NOMO-1 treated with dmso at 0.1 percent for 144 hours (cell line): ENCODE measurements around the gene TREM2.
"Not testable (repeated sequence)": the region's sequence is repeated elsewhere in the genome, so short reads cannot be mapped to it uniquely, and the experiment has no call there.

Experiments
- DNase-seq: peaks from one replicate; lab custom pipeline; 2025; ENCODE audit not compliant: unreplicated experiment; lab: John Stamatoyannopoulos, UW

The TREM2 gene

GRCh38 chr6:41162687-41163418, at the start of gene TREM2:
Gene TREM2 (minus strand): TSS chr6:41163116. CDS start chr6:41163082, 34 bp downstream.
- DNase-seq = no peak

DNA sequence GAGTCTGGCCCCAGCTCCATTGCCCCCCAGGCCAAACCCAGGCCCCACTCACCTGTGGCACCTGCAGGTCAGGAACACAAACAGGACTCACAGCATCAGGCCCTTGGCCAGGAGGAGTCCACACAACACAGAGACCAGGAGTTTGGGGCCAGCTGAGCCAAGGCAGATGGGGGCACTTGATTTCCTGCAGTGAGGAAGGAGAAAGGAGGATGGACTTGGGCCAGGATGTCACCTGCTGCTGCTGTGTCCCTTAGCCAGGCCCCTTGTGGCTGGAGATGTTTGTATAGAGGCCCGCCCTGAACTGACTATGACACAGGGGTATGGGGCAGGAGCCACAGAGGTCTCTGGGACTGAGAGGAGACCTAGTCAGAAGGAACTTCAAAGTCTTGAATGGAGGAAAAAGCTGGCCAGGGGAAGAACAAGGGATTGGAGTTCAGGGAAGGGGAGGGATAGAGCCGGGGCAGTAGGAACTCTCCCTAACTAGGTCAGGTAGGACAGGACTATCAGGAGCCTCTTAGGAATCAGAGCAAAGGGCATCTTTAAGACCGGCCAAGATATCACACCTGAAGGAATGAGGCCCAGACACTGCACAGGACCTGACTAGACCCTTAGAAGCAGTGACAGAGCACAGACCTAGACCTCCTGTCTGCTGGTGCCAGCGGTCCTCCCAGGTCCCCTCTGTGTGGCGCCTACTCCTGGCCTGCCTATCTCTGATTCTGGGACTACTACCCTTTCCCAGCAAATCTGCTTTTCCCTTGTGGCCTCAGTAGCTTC, 46.8 kb upstream of the TREM2 start:
- DNase-seq = no peak

DNA sequence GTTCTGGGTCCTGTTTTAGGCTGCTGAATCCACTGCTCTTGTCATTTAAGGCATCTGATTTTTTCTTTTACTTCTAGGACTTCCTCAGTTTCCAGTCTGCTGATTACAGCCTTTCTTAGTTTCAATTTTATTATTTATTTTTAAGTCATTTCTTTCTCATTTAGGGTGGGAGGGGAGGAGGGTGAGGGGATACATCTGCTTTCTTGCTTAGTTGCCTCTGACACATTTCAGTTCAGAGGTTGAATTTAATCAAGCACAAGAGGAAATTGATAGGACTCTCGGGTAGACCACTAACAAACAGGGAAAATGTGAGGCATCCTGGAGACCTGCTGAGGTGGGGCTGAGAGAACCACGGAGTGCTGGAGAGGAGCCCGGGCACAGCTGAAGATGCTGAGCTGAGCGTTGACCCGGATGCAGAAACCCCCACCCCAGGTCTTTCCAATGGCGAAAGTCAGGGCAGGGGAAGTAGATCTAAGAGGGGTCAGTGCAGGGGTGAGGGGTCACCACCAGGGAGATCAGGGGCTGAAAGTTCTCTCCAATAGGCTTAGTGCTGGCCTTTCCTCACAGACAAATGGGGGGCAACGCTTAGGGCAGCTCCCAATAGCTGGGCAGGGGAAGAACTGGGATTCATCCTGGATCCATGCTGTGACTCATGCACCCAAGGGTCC, 45.7 kb upstream of the TREM2 start:
- no peak for DNase-seq

- no peak for DNase-seq
Observed at GRCh38 chr6:41204156-41204555, 41.2 kb upstream of the TREM2 start.

DNA sequence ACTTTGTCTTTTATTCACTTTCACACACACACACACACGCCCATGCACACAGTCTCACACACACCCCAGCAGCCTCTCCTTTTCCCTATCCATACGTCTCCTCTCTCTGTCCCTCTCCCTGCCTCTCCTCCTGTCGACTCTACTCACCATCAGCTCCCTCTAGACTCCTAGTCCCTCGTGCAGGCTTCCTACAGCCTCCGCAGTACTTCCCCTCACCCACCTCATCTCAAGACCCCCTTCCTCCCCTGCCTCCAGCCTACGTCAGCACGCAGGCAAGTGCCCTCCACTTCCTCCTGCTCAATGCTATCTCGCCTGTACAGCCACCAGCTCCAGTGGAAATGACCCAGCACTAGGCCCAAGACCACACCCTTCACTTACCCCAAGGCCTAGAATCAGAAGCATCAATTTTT, 38.9 kb upstream of the TREM2 start:
- no peak for DNase-seq

DNA sequence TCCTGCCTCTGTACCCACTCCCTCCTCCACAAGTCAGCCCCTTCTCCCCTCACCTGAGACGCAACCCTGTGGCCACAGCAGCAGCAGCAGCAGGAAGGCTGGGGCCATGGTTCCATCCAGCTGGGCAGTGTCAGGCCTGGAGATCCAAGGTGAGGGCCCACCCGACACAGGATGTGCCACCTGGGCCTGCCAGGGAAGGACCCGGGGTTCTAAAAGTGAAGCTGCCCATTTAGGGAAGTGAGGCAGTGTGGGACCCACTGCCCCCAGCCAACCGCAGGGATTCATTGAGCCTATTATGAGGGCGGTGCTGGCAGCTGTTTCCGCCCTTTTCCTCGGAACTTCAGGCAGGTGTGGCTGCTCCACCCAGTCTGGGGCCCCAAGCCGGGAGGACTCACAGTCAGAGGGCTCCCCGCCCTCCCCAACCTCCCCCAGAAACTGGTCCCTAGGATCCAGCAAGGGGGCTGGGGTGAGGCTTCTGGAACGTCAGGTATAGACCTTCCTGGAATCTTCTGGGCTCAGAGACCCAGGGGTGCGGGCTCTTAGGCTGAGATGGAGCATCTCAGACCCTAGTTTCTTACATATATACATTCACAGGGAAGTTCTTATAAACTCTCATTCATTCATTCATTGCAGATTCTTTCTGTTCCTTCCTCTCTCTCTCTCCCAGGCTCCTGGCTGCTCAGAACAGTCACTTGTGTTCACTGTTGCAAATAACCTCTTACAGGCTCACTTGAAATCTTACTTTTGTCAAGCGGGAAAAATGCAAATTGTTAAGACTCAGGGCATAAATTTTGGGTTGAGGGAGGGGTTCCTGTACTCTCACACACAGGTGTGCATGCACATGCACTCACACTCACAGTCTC, 38.2 kb upstream of the TREM2 start, which contains the start of gene TREML2:
Gene TREML2 (minus strand): TSS at position 249 of the 863 bp plus-strand sequence. CDS start 141 bp downstream, at position 108.
- DNase-seq = peak; percentile 41

DNA sequence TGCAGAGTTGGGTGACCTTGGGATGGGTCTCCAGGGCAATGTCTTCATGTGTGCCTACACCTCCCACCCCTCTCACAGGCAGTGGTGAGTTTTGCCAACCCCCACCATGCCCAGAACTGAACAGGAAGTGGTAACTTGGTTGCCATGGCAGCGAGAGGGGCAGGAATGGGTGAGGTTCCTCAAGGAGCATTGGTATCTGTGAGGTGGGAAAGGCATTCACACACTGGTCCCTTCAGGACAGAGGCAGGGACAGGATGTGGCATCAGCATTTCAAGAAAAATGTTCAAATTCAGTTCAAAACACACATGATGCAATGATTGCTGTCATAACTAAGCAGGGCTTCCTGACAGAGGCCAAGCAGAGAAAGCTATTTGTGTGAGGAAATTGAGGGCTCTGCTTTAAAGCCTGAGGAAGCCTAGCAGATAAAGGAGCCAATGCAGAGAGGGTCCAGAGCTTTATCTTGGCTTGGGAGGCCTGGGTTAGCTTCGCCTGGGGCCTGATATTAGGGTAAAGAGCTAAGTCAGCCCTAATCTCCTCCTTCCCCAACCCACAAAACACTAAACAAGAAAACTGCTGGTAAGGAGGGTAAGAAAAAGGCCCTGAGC, 37.5 kb upstream of the TREM2 start:
- DNase-seq = peak; percentile 49

GRCh38 chr6:41199552-41200246, 36.8 kb upstream of the TREM2 start:
- DNase-seq = no peak

DNA sequence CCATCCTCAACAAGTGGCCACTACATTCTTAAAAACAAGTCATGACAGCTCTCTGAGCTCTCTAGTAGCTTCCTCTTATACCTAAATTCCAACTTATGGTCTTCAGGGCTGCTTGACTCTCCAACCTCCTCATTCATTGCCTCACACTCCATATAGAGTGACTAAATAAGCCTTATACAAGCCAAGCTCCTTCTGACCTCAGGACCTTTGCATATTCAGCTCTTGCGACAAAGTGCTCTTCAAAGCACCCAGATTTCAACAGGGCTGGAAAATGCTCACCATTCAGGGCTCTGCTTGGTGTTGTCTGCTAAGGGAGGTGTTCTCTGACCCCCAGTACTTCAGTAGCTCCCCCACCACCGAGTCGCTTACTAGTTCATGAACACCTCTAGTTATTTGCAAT, 34.3 kb upstream of the TREM2 start:
- DNase-seq = no peak

- no peak for DNase-seq
Observed at GRCh38 chr6:41194386-41194785, 31.5 kb upstream of the TREM2 start.

GRCh38 chr6:41193884-41194283, 31.0 kb upstream of the TREM2 start:
- no peak for DNase-seq

GRCh38 chr6:41193171-41193734, 30.3 kb upstream of the TREM2 start:
- no peak for DNase-seq

- DNase-seq = no peak
Observed at GRCh38 chr6:41191569-41191968, 28.7 kb upstream of the TREM2 start.

GRCh38 chr6:41190791-41191190, 27.9 kb upstream of the TREM2 start:
- DNase-seq = no peak

GRCh38 chr6:41189967-41190366, 27.1 kb upstream of the TREM2 start:
- no peak for DNase-seq

GRCh38 chr6:41189046-41189445, 26.1 kb upstream of the TREM2 start:
- DNase-seq = not testable (repeated sequence)

GRCh38 chr6:41187924-41188886, 25.3 kb upstream of the TREM2 start:
- no peak for DNase-seq

DNA sequence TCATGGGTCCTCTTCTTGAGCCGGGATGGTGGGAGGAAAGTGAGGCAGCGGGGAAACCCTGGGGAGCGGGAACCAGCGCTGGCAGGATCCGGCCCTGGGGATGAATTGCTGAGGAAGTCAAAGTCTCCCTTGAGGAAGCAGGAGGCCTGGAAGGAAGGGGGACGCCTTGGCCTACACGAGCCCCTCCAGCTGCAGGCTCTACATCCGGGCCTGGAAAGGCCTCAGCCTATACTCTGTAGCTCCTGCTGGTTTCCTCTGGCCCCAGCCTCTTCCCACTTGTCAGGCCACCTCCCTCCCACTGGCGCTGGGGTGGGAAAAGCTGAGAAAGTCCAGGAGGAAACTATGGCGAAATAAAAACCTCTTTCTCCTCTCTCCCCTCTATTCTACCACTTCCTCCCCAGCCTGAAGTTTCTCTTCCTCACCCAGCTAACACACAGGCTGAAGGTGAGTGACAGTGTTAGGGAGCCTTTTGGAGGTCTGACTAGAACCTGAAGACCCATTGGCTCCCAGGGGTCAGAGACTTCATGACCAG, 23.2 kb upstream of the TREM2 start:
- DNase-seq = no peak
